Mucosa of stomach (tissue), 1 donor: ENCODE results near the gene ZNF396.

Source experiments
- H3K27me3 ChIP-seq: one replicate; pipeline ENCODE4 v1.7.0; 2013; ENCODE audit warnings: mild to moderate bottlenecking, low read length; ENCODE audit not compliant: control insufficient read depth, insufficient read depth
- H3K36me3 ChIP-seq: one replicate; pipeline ENCODE4 v1.7.0; 2013; ENCODE audit warnings: low read length; ENCODE audit not compliant: control insufficient read depth, insufficient read depth
- H3K4me1 ChIP-seq: one replicate; pipeline ENCODE4 v1.7.0; 2013; ENCODE audit warnings: mild to moderate bottlenecking, low read length; ENCODE audit not compliant: control insufficient read depth, insufficient read depth
- H3K4me3 ChIP-seq: one replicate; pipeline ENCODE4 v1.7.0; 2013; ENCODE audit warnings: low read length
- H3K9ac ChIP-seq: one replicate; pipeline ENCODE4 v1.7.0; 2013; ENCODE audit warnings: mild to moderate bottlenecking, low read length, moderate library complexity
- H3K9me3 ChIP-seq: one replicate; pipeline ENCODE4 v1.7.0; 2013; ENCODE audit warnings: mild to moderate bottlenecking, low read length, moderate library complexity; ENCODE audit not compliant: control insufficient read depth
- donor health status: Pancreatic carcinoma.

The ZNF396 gene

DNA sequence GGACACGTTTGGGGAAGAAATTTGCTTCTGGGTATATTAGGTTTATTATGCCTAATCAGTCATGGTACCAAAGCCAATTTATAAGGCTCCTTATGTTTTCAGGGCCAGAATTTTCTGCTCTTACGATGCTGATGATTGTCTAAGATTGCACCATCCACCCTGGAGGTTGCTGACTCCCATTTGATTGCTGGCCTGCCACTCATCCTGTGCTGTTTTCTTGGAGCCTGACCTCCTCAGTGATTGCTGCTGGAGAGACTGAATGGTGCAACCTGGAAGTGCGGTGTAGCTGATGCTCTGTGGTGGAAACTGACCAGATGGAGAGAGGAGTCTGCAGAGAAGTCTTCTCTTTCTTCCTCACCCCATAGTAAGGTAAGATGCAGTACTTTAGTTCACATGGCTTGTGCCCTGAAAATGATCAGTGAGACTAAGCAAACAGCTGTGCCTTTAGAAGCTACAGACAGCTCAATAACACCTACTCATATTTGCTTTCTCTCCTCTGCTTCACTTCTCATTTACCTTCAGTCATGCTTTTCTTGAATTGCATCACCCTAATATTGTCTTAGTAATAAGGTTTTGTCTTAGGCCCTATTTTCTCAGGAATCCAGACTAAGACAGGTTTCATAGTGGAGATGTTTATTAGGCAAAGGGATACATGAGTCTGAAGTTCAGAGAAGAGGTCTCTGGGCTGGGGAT lies 50.3 kb downstream of the ZNF396 start:
- no peaks in the 10 kb centered on the region for H3K27me3 ChIP-seq
- no peaks in the 10 kb centered on the region for H3K4me1 ChIP-seq
- no peak overlapping the region for H3K4me3 ChIP-seq
- H3K9ac ChIP-seq, result no peak overlapping the region
- H3K36me3 ChIP-seq, result no peaks in the 10 kb centered on the region
- no peaks in the 10 kb centered on the region for H3K9me3 ChIP-seq

DNA sequence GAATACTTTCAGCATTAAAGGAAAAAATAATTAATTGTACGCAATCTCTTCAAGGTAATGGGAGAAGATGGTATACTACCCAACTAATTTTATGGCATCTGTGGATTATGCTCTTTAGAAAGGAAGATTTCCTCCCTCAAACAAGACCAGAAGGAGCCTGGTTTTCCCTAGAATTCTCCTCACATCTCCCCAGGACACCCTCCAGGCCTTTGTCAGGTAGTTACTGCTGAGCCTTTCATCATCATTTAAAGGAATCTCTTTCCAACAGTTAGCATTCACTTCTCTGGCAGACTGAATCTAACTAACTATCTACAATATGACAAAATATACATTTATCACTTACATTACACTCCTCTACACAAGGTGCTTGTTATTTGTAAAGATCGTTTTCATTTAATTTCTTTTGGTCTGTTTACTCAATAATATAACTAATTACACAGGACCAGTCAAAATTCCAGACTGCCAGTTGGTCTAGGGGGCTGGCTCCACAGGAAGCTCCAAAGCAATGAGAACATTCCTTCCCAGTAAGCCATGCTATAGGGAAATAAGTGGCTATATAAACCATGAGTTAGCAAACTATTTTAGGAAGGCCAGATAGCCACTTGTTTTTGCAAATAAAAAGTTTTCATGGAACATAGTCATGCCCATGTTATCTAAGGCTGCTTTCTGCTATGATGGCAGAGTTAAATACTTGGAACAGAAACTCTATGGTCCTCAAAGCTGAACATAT lies 52.0 kb downstream of the ZNF396 start:
- no peaks in the 10 kb centered on the region for H3K27me3 ChIP-seq
- H3K4me3 ChIP-seq, result no peak overlapping the region
- no peaks in the 10 kb centered on the region for H3K36me3 ChIP-seq
- no peaks in the 10 kb centered on the region for H3K4me1 ChIP-seq
- no peaks in the 10 kb centered on the region for H3K9me3 ChIP-seq
- no peak overlapping the region for H3K9ac ChIP-seq

DNA sequence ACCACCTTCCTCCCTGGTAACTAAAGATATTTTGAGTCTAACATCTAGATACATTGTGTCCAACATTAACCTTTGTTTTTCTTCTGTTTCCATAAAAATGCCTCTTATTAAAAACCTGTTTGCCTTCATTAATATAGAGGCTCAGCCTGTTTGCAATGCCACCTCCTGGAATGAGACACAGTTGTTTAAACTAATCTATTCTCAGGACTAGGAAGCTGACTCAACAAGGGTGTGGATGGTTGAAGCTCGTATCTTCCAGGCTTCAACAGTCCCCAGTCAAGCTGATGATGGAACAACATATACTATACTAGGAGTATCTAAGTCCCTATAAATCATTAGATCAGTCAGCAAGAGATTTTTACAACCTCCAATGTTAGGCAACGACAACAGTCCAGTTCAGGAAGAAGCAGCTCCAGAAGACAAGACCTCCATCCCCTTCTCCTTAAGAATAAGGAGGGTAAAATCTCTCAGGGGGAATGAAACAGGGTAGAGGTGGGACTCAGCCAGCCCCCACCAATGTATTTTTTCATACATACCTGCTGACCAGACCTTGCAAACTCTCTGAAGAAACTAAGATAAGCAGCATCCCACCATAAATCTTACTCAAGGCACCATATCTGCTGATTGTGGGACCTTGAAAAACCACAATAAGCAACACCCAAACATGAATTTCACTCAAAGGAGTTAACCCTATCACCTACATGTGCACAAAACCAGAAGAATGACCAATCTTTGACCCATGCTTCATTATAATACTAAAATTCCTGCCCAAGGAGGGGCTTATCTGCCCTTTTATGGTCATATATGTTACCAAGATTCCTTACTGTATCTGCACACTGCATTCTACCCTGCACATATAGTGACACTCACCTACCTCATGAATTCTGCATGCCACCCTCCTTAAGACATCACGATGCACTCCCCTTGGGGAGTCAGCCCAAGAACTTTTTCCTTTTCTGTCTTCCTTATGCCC lies 54.4 kb downstream of the ZNF396 start:
- Histone ChIP-seq H3K4me1 (no peaks in the 10 kb centered on the region), H3K27me3 (no peaks in the 10 kb centered on the region), H3K9me3 (no peaks in the 10 kb centered on the region), H3K4me3 (no peak overlapping the region), H3K36me3 (no peaks in the 10 kb centered on the region), H3K9ac (no peak overlapping the region)
